H9 (cell line): Measurements from ENCODE around the gene BCL2L15. TPM values are rescaled to one million over a fixed set of nuclear protein-coding genes. Genes with fewer than 3 reads are reported as not detected.

ENCODE experiments used
- DNase-seq: peaks from one replicate; pipeline ENCODE4 v3.0.0-alpha.2; 2017
- H2AFZ ChIP-seq: one replicate; pipeline ENCODE4 v1.6.1; 2013; ENCODE audit warnings: mild to moderate bottlenecking, low read length, control low read depth, moderate library complexity
- H2AK5ac ChIP-seq: 2 replicates; pipeline ENCODE4 v1.6.1; 2013; ENCODE audit warnings: low read length, control low read depth, mixed read lengths; ENCODE audit not compliant: insufficient read length
- H2BK120ac ChIP-seq: one replicate; pipeline ENCODE4 v1.6.1; 2013; ENCODE audit warnings: low read depth, mild to moderate bottlenecking, low read length, control low read depth, inconsistent platforms; ENCODE audit not compliant: poor library complexity, severe bottlenecking
- H2BK12ac ChIP-seq: 2 replicates; pipeline ENCODE4 v1.6.1; 2013; ENCODE audit warnings: low read length, control low read depth, mixed read lengths, low read depth; ENCODE audit not compliant: insufficient read length
- H2BK15ac ChIP-seq: 2 replicates; pipeline ENCODE4 v1.6.1; 2013; ENCODE audit warnings: low read depth, low read length, control low read depth
- H2BK20ac ChIP-seq: one replicate; pipeline ENCODE4 v1.6.1; 2013; ENCODE audit warnings: low read depth, mild to moderate bottlenecking, low read length, control low read depth, inconsistent platforms; ENCODE audit not compliant: poor library complexity, severe bottlenecking
- H2BK5ac ChIP-seq: 2 replicates; pipeline ENCODE4 v1.6.1; 2013; ENCODE audit warnings: low read length, control low read depth, mixed read lengths; ENCODE audit not compliant: insufficient read length
- H3K14ac ChIP-seq: 2 replicates; pipeline ENCODE4 v1.6.1; 2013; ENCODE audit warnings: low read length, control low read depth; ENCODE audit not compliant: insufficient read depth
- H3K18ac ChIP-seq: 2 replicates; pipeline ENCODE4 v1.6.1; 2013; ENCODE audit warnings: low read depth, mild to moderate bottlenecking, mixed read lengths, low read length, control low read depth; ENCODE audit not compliant: insufficient read length
- H3K23ac ChIP-seq: 2 replicates; pipeline ENCODE4 v1.6.1; 2013; ENCODE audit warnings: low read length, control low read depth, mixed read lengths, low read depth; ENCODE audit not compliant: insufficient read length
- H3K23me2 ChIP-seq: 2 replicates; pipeline ENCODE4 v1.6.1; 2013; ENCODE audit warnings: low read depth, mild to moderate bottlenecking, mixed read lengths, low read length, control low read depth; ENCODE audit not compliant: insufficient read length, poor library complexity, severe bottlenecking
- H3K27ac ChIP-seq: 2 replicates; pipeline ENCODE4 v1.5.1; 2013; ENCODE audit warnings: low read length, control low read depth, mixed read lengths, low read depth; ENCODE audit not compliant: insufficient read length
- H3K27me3 ChIP-seq: 2 replicates; pipeline ENCODE4 v1.6.1; 2013; ENCODE audit warnings: low read length, control low read depth, inconsistent platforms; ENCODE audit not compliant: insufficient read depth
- H3K4ac ChIP-seq: 2 replicates; pipeline ENCODE4 v1.6.1; 2013; ENCODE audit warnings: low read depth, mild to moderate bottlenecking, control low read depth, inconsistent platforms, low read length, moderate library complexity
- H3K4me1 ChIP-seq: 2 replicates; pipeline ENCODE4 v1.6.1; 2013; ENCODE audit warnings: low read length, control low read depth, inconsistent platforms; ENCODE audit not compliant: insufficient read depth
- H3K4me2 ChIP-seq: 2 replicates; pipeline ENCODE4 v1.6.1; 2013; ENCODE audit warnings: low read length, control low read depth, mixed read lengths; ENCODE audit not compliant: insufficient read length, insufficient read depth
- H3K56ac ChIP-seq: 2 replicates; pipeline ENCODE4 v1.6.1; 2013; ENCODE audit warnings: low read depth, mild to moderate bottlenecking, mixed read lengths, low read length, control low read depth; ENCODE audit not compliant: insufficient read length
- H3K79me1 ChIP-seq: 2 replicates; pipeline ENCODE4 v1.6.1; 2013; ENCODE audit warnings: low read depth, mild to moderate bottlenecking, moderate library complexity, low read length, control low read depth, inconsistent platforms; ENCODE audit not compliant: insufficient read depth, poor library complexity, severe bottlenecking
- H3K79me2 ChIP-seq: 2 replicates; pipeline ENCODE4 v1.6.1; 2013; ENCODE audit warnings: low read length, control low read depth, inconsistent platforms; ENCODE audit not compliant: insufficient read depth
- H3K9ac ChIP-seq: 2 replicates; pipeline ENCODE4 v1.6.1; 2013; ENCODE audit warnings: low read length, control low read depth, mixed read lengths; ENCODE audit not compliant: insufficient read length; ENCODE audit errors: extremely low read depth
- H3K9me3 ChIP-seq: one replicate; pipeline ENCODE4 v1.6.1; 2013; ENCODE audit warnings: low read depth, low read length, inconsistent platforms; ENCODE audit not compliant: control insufficient read depth
- H3T11ph ChIP-seq: one replicate; pipeline ENCODE4 v1.6.1; 2013; ENCODE audit warnings: mild to moderate bottlenecking, low read length, control low read depth, inconsistent platforms
- H4K20me1 ChIP-seq: one replicate; pipeline ENCODE4 v1.6.1; 2013; ENCODE audit not compliant: control insufficient read depth, insufficient read length, insufficient read depth
- H4K5ac ChIP-seq: 2 replicates; pipeline ENCODE4 v1.6.1; 2013; ENCODE audit warnings: low read depth, mild to moderate bottlenecking, mixed read lengths, low read length, control low read depth; ENCODE audit not compliant: insufficient read length
- H4K8ac ChIP-seq: replicated peaks from 2 replicates; pipeline ENCODE4 v1.6.1; 2013; ENCODE audit warnings: low read length, control low read depth, mixed read lengths, low read depth; ENCODE audit not compliant: insufficient read length
- H4K91ac ChIP-seq: 2 replicates; pipeline ENCODE4 v1.6.1; 2013; ENCODE audit warnings: low read depth, mild to moderate bottlenecking, moderate library complexity, mixed read lengths, low read length, control low read depth; ENCODE audit not compliant: insufficient read length
- H3K27ac Mint-ChIP-seq, 3 experiments: 2 replicates in 2 of 3; 3 replicates in 1 of 3; pipeline ENCODE4 v1.8.0; 2020 to 2021; ENCODE audit warnings: mixed read lengths in 3 of 3, mild to moderate bottlenecking in 1 of 3, moderate library complexity in 1 of 3
- H3K27me3 Mint-ChIP-seq: 2 replicates; pipeline ENCODE4 v1.8.0; 2021; ENCODE audit warnings: low read depth, mild to moderate bottlenecking, moderate library complexity, mixed read lengths
- H3K36me3 Mint-ChIP-seq, 3 experiments: 2 replicates in 2 of 3; 3 replicates in 1 of 3; pipeline ENCODE4 v1.8.0; 2020 to 2021; ENCODE audit warnings: low read depth in 3 of 3, mixed read lengths in 3 of 3; ENCODE audit not compliant: insufficient read depth in 1 of 3
- H3K4me1 Mint-ChIP-seq, 2 experiments: 2 replicates each; pipeline ENCODE4 v1.8.0; 2020; ENCODE audit warnings: mixed read lengths in 2 of 2
- H3K4me3 Mint-ChIP-seq, 2 experiments: 2 replicates in 1 of 2; 3 replicates in 1 of 2; pipeline ENCODE4 v1.8.0; 2020 to 2021; ENCODE audit warnings: mild to moderate bottlenecking in 2 of 2, mixed read lengths in 2 of 2, moderate library complexity in 1 of 2
- H3K9me3 Mint-ChIP-seq, 2 experiments: 2 replicates in 1 of 2; 3 replicates in 1 of 2; pipeline ENCODE4 v1.8.0; 2020; ENCODE audit warnings: mild to moderate bottlenecking in 2 of 2, mixed read lengths in 2 of 2, moderate library complexity in 1 of 2
- CTCF ChIP-seq: fragments of 200-600 bp; sonication (generic); conservative IDR thresholded peaks from 3 replicates; pipeline ENCODE4 v1.8.0; 2021; ENCODE audit warnings: antibody characterized with exemption, mild to moderate bottlenecking
- WGBS: extraction: QIAGEN DNeasy Blood & Tissue Kit; methylation state at CpG from one replicate; pipeline ENCODE4 v1.1.7; 2013; ENCODE audit warnings: missing lambda C conversion rate, low lambda C conversion rate, mixed read lengths; ENCODE audit not compliant: insufficient read length; ENCODE audit errors: extremely low coverage; 5-methylcytosine and 5-hydroxymethylcytosine counted together
- total RNA-seq: library from RNA; stranded (reverse); gene quantifications from 2 replicates; pipeline ENCODE4 v1.2.1, GENCODE V29; 2021

Gene BCL2L15
- total RNA-seq, 1 experiment from 2014 or later: 0.22 TPM

GRCh38 chr1:113928187-113928930, 41.0 kb upstream of the BCL2L15 start:
- Histone ChIP-seq H3K23me2 (peaks cover 16% of the 10 kb centered on the region), H2BK20ac (no peak overlapping the region), H3K79me2 (peaks cover 6% of the 10 kb centered on the region; the same call in 1 of the 2 replicates), H2AFZ (no peak overlapping the region), H3T11ph (no peak overlapping the region), H2BK12ac (no peak overlapping the region), H4K20me1 (no peaks in the 10 kb centered on the region), H3K4me1 (no peaks in the 10 kb centered on the region), H3K9ac (peak overlapping the region; percentile 37), H3K14ac (no peak overlapping the region), H3K27me3 (no peaks in the 10 kb centered on the region), H3K27ac (no peak overlapping the region), H2BK5ac (no peak overlapping the region), H4K91ac (no peak overlapping the region), H4K5ac (no peak overlapping the region), H2BK15ac (no peak overlapping the region), H3K23ac (no peak overlapping the region), H2BK120ac (no peak overlapping the region), H2AK5ac (no peak overlapping the region), H3K4me2 (peak overlapping the region; percentile 87), H4K8ac (no peak overlapping the region), H3K56ac (no peak overlapping the region), H3K18ac (no peak overlapping the region), H3K79me1 (no peaks in the 10 kb centered on the region), H3K4ac (no peak overlapping the region), H3K9me3 (no peaks in the 10 kb centered on the region)
- no peak for TF ChIP-seq CTCF
- Mint-ChIP-seq H3K27ac (no peak overlapping the region), H3K4me1 (peaks cover 33 to 36% of the 10 kb centered on the region in 2 experiments), H3K36me3 (no peaks in the 10 kb centered on the region), H3K4me3 (peak overlapping the region; percentile 90 to 92), H3K9me3 (no peaks in the 10 kb centered on the region), H3K27me3 (peaks cover 16% of the 10 kb centered on the region)
- no CpG with 5 or more reads among the region's 6 CpGs for WGBS
- DNase-seq: no peak
